K562 (cell line): ENCODE measurements around the gene ELMO3. TPM values are rescaled to one million over a fixed set of nuclear protein-coding genes. Genes with fewer than 3 reads are reported as not detected.

Source experiments
- ATAC-seq: fragments of 200-7000 bp; cut with Tn5 transposase; 3 replicates; pipeline ENCODE4 v1.9.1; 2020; ENCODE audit warnings: moderate library complexity
- BruUV-seq: library from RNA; stranded (reverse); fragments of 400-500 nt; replicated peaks from 2 replicates; lab custom pipeline; 2021; lab: Mats Ljungman, UMichigan
- CTCF ChIA-PET: fragments of 300-600 bp; formaldehyde crosslinking; extraction: SDS; loops from one replicate; lab custom pipeline; 2021; ENCODE audit warnings: low intra/inter-chr PET ratio; lab: Yijun Ruan, JAX
- POLR2A ChIA-PET: fragments of 300-600, 350-650 bp; sonication (Branson Sonifier 250); formaldehyde crosslinking; extraction: SDS; loops from one replicate; lab custom pipeline; 2021; ENCODE audit warnings: antibody characterized with exemption, inconsistent platforms; lab: Yijun Ruan, JAX
- DNase-seq, 4 experiments: peaks; one replicate each; pipeline versions ENCODE4 v3.0.0 to v3.0.0-alpha.2; 2011 to 2018; ENCODE audit warnings: low spot score in 3 of 4, mixed read lengths in 3 of 4; ENCODE audit errors: extremely low read depth in 1 of 4
- FAIRE-seq: peaks from 2 replicates; lab custom pipeline; 2011; peaks lifted over from hg19 to GRCh38; lab: Jason Lieb, UNC
- H2AFZ ChIP-seq: 2 replicates; pipeline ENCODE4 v1.6.0; 2011; ENCODE audit warnings: low read depth, low read length, control low read depth, inconsistent platforms
- H3K27ac ChIP-seq: fragments of 200-600 bp; 3 replicates; pipeline ENCODE4 v1.8.0; 2011; ENCODE audit warnings: low read depth, mild to moderate bottlenecking, control low read depth, inconsistent platforms, low read length, moderate library complexity, mixed read lengths; ENCODE audit errors: extremely low read depth
- H3K27me3 ChIP-seq, 2 experiments: fragments of 300-600 bp in 1 of 2; 2 replicates in 1 of 2; 3 replicates in 1 of 2; pipeline versions ENCODE4 v1.6.0 to v1.8.0; 2011; ENCODE audit warnings: inconsistent platforms in 2 of 2, low read length in 2 of 2, mild to moderate bottlenecking in 1 of 2, mixed read lengths in 1 of 2, moderate library complexity in 1 of 2; ENCODE audit not compliant: control insufficient read depth in 2 of 2, insufficient read depth in 2 of 2
- H3K36me3 ChIP-seq: fragments of 300-600 bp; 3 replicates; pipeline ENCODE4 v1.8.0; 2011; ENCODE audit warnings: mild to moderate bottlenecking, low read length, inconsistent platforms; ENCODE audit not compliant: control insufficient read depth, insufficient read depth
- H3K4me1 ChIP-seq, 2 experiments: fragments of 200-600 bp in 1 of 2; replicated peaks in 1 of 2; 2 replicates in 1 of 2; 3 replicates in 1 of 2; pipeline versions ENCODE4 v1.5.1 to v1.8.0; 2011; ENCODE audit warnings: inconsistent platforms in 2 of 2, low read length in 2 of 2, mild to moderate bottlenecking in 1 of 2, mixed read lengths in 1 of 2, moderate library complexity in 1 of 2; ENCODE audit not compliant: control insufficient read depth in 2 of 2, insufficient read depth in 2 of 2
- H3K4me2 ChIP-seq: 2 replicates; pipeline ENCODE4 v1.6.1; 2011; ENCODE audit warnings: low read length, control low read depth, inconsistent platforms, mixed read lengths; ENCODE audit not compliant: insufficient read depth
- H3K4me3 ChIP-seq: fragments of 200-600 bp; sonication (generic), shearing (Covaris generic); 2 replicates; pipeline ENCODE4 v1.5.1; 2016; ENCODE audit warnings: control low read depth, inconsistent platforms
- H3K79me2 ChIP-seq: fragments of 200-600 bp; 3 replicates; pipeline ENCODE4 v1.8.0; 2011; ENCODE audit warnings: low read length, inconsistent platforms; ENCODE audit not compliant: control insufficient read depth, insufficient read depth
- H3K9ac ChIP-seq, 2 experiments: 2 replicates each; pipeline versions ENCODE4 v1.6.0 to v1.6.1; 2011; ENCODE audit warnings: low read depth in 2 of 2, low read length in 2 of 2, control low read depth in 1 of 2, inconsistent platforms in 1 of 2, mild to moderate bottlenecking in 1 of 2, mixed read lengths in 1 of 2; ENCODE audit not compliant: insufficient read depth in 1 of 2
- H3K9me1 ChIP-seq: one replicate; pipeline ENCODE4 v1.6.0; 2011; ENCODE audit warnings: inconsistent platforms, mild to moderate bottlenecking, low read length, moderate library complexity; ENCODE audit not compliant: control insufficient read depth, insufficient read depth
- H3K9me3 ChIP-seq: replicated peaks from 2 replicates; pipeline ENCODE4 v1.5.1; 2011; ENCODE audit warnings: low read depth, low read length, inconsistent platforms; ENCODE audit not compliant: control insufficient read depth, insufficient read depth
- H4K20me1 ChIP-seq: replicated peaks from 2 replicates; pipeline ENCODE4 v1.6.1; 2011; ENCODE audit warnings: low read length, inconsistent platforms, mixed read lengths; ENCODE audit not compliant: control insufficient read depth, insufficient read depth
- ADNP ChIP-seq: fragments of 200-800 bp; sonication (Bioruptor generic); IDR thresholded peaks from 2 replicates; pipeline ENCODE4 v1.6.1; 2016; ENCODE audit warnings: missing genetic modification characterization, missing compliant biosample characterization
- HNRNPK ChIP-seq: fragments of 200-400 bp; formaldehyde crosslinking; IDR thresholded peaks from one replicate; pipeline ENCODE4 v1.6.1; 2018; ENCODE audit warnings: mild to moderate bottlenecking, low read depth, low read length; ENCODE audit not compliant: poor library complexity, severe bottlenecking
- KDM4B ChIP-seq, 2 experiments: fragments of 450-650 bp in 1 of 2; sonication (generic) in 1 of 2; IDR thresholded peaks; 2 replicates each; pipeline ENCODE4 v1.6.1; 2016 to 2017; ENCODE audit warnings: borderline replicate concordance in 2 of 2, antibody characterized with exemption in 1 of 2, low read depth in 1 of 2, mild to moderate bottlenecking in 1 of 2
- MYC ChIP-seq, 2 experiments: fragments of 250-450 bp in 1 of 2; sonication (Bioruptor Pico) in 1 of 2; IDR thresholded peaks; 2 replicates each; pipeline versions ENCODE4 v1.5.1 to v1.6.1; 2012 to 2021; ENCODE audit warnings: low read depth in 2 of 2, borderline replicate concordance in 1 of 2, improper control_type of control experiment in 1 of 2, low read length in 1 of 2, mild to moderate bottlenecking in 1 of 2, moderate library complexity in 1 of 2
- NR2C2 ChIP-seq, 2 experiments: fragments of 200-800 bp in 1 of 2; sonication (Bioruptor generic) in 1 of 2; sonication (generic) in 1 of 2; formaldehyde crosslinking in 1 of 2; IDR thresholded peaks; 2 replicates each; pipeline versions ENCODE4 v1.6.1 to v1.8.0; 2016 to 2022; ENCODE audit warnings: mild to moderate bottlenecking in 1 of 2, missing compliant biosample characterization in 1 of 2, missing genetic modification characterization in 1 of 2, missing genetic modification reagents in 1 of 2
- OTX1 ChIP-seq: fragments of 450-650 bp; formaldehyde crosslinking; IDR thresholded peaks from 2 replicates; pipeline ENCODE4 v1.4.0; 2022; ENCODE audit warnings: mild to moderate bottlenecking
- SIRT6 ChIP-seq: IDR thresholded peaks from one replicate; pipeline ENCODE4 v1.6.1; 2012; ENCODE audit warnings: low read depth, mild to moderate bottlenecking, control low read depth, inconsistent platforms, low read length, moderate library complexity
- TRIM24 ChIP-seq, 2 experiments: fragments of 450-650 bp; IDR thresholded peaks; 2 replicates each; pipeline ENCODE4 v1.6.1; 2016
- USF2 ChIP-seq: sonication (generic); formaldehyde crosslinking; IDR thresholded peaks from 2 replicates; pipeline ENCODE4 v1.5.0; 2020; ENCODE audit warnings: missing genetic modification reagents
- XRCC4 ChIP-seq: IDR thresholded peaks from one replicate; pipeline ENCODE4 v1.6.1; 2011; ENCODE audit not compliant: insufficient read depth, insufficient read length; ENCODE audit errors: extremely low read depth
- WGBS: fragments of 100-300 bp; shearing (Covaris generic); methylation state at CpG from one replicate; pipeline ENCODE4 v1.1.6; 2016; ENCODE audit warnings: low coverage, mixed read lengths; ENCODE audit not compliant: insufficient coverage; ENCODE audit errors: missing lambda C conversion rate; 5-methylcytosine and 5-hydroxymethylcytosine counted together
- in situ Hi-C: fragments of 300-500 bp; cut with MboI; formaldehyde crosslinking; loops from 4 replicates; pipeline ENCODE4 v1.15.0; 2018; ENCODE audit warnings: inconsistent platforms, mixed read lengths
- intact Hi-C: fragments of 100-400 bp; cut with micrococcal nuclease; formaldehyde crosslinking; loops from 2 replicates; pipeline ENCODE4 v1.14.2; 2022
- polyA plus RNA-seq, 8 experiments: library from polyadenylated mRNA; depleted of rRNA in 4 of 8; stranded (reverse) in 5 of 8; unstranded in 3 of 8; fragments of >200 nt; fragmentation: Nextera tagmentation in 2 of 8; fragmentation: Illumina TruSeq in 1 of 8; extraction: Ambion mirVana in 2 of 8; extraction: Trizol in 1 of 8; gene quantifications; 2 replicates each; pipeline versions ENCODE4 v1.2.1 to v1.2.3, GENCODE V29; 2011 to 2014; ENCODE audit warnings: inconsistent platforms in 1 of 8, missing spikeins in 1 of 8
- total RNA-seq, 7 experiments: library from RNA; depleted of rRNA in 6 of 7; stranded (reverse); fragments of >200 nt in 6 of 7; fragmentation: Illumina TruSeq in 2 of 7; extraction: Trizol in 2 of 7; gene quantifications; 2 replicates each; pipeline versions ENCODE4 v1.2.1 to v1.2.3, GENCODE V29; 2011 to 2021; ENCODE audit warnings: low replicate concordance in 1 of 7
- TF ChIP-seq, protein P1 (sequence below): fragments of 250-450 bp; sonication (Bioruptor Pico); IDR thresholded peaks from 2 replicates; pipeline ENCODE4 v1.5.0; 2021; ENCODE audit warnings: mild to moderate bottlenecking, moderate library complexity
- TF ChIP-seq, protein P2 (sequence below): sonication (generic); formaldehyde crosslinking; IDR thresholded peaks from 2 replicates; pipeline ENCODE4 v1.9.0; 2022; ENCODE audit warnings: mild to moderate bottlenecking, missing genetic modification reagents

The ELMO3 gene
- total and polyA plus RNA-seq, 9 of the 15 experiments (the other 6 are each of a cell fraction or from before 2014, with no cell fraction given): 0.04 to 5.1 (median 1.5) TPM

- H3K9ac ChIP-seq: peak overlapping the region; percentile 63 to 91
- H4K20me1 ChIP-seq: no peaks in the 10 kb centered on the region
- H3K4me2 ChIP-seq: peak overlapping the region; percentile 76
- peaks cover 42% of the 10 kb centered on the region for H3K79me2 ChIP-seq
- peaks cover 42 to 64% of the 10 kb centered on the region in 2 experiments for H3K4me1 ChIP-seq
- H2AFZ ChIP-seq: peak overlapping the region; percentile 86
- H3K9me3 ChIP-seq: no peaks in the 10 kb centered on the region
- intact Hi-C loops: loop anchor here (5.0 to 10.0 kb wide), 2 partner anchors 273 to 296 kb away; no protein-coding TSS in a partner anchor
- 21% methylated on average over 7 of the region's 7 CpGs for WGBS
- DNase-seq (no peak), FAIRE-seq (no peak), ATAC-seq (no peak)
- ChIA-PET CTCF (no interaction called here), POLR2A (interaction anchor here (0.6 to 1.2 kb wide), 6 partner anchors 9 to 233 kb away, joined by 3 to 5 read pairs (median 4); partner anchors contain the start of gene ATP6V0D1)
- peak overlapping the region; percentile 49 for H3K27ac ChIP-seq
- H3K9me1 ChIP-seq: no peaks in the 10 kb centered on the region
- in situ Hi-C loops: no loop called here
- peaks cover 16% of the 10 kb centered on the region; the same call in 1 of the 3 replicates for H3K36me3 ChIP-seq
- BruUV-seq: TSS peak; percentile 43
- no peaks in the 10 kb centered on the region for H3K27me3 ChIP-seq
- peak overlapping the region; percentile 43 for H3K4me3 ChIP-seq
- TF ChIP-seq NR2C2 (CRISPR knock-in tag; IDR thresholded peaks at IDR 0.05) (0 out of 2 replicates have a peak, but pooled peaks have one; percentile 6), NR2C2 (tag; IDR thresholded peaks at IDR 0.05) (no peak), MYC (IDR thresholded peaks at IDR 0.05; ENCODE audit: low read depth, low read length) (no peak), MYC (CRISPR knock-in tag; IDR thresholded peaks at IDR 0.05; ENCODE audit: borderline replicate concordance, low read depth) (0 out of 2 replicates have a peak, but pooled peaks have one; percentile 20), KDM4B (IDR thresholded peaks at IDR 0.05; ENCODE audit: borderline replicate concordance in 2 of 2, low read depth in 1 of 2) (no peak), USF2 (CRISPR knock-in tag) (no peak), OTX1 (CRISPR knock-in tag) (no peak), HNRNPK (no peak), XRCC4 (no peak), ADNP (no peak), TRIM24 (IDR thresholded peaks at IDR 0.05) (0 out of 4 replicates have a peak, but pooled peaks of 1 of the 2 experiments have one; percentile 1), SIRT6 (no peak)
- TF ChIP-seq, protein P1, sequence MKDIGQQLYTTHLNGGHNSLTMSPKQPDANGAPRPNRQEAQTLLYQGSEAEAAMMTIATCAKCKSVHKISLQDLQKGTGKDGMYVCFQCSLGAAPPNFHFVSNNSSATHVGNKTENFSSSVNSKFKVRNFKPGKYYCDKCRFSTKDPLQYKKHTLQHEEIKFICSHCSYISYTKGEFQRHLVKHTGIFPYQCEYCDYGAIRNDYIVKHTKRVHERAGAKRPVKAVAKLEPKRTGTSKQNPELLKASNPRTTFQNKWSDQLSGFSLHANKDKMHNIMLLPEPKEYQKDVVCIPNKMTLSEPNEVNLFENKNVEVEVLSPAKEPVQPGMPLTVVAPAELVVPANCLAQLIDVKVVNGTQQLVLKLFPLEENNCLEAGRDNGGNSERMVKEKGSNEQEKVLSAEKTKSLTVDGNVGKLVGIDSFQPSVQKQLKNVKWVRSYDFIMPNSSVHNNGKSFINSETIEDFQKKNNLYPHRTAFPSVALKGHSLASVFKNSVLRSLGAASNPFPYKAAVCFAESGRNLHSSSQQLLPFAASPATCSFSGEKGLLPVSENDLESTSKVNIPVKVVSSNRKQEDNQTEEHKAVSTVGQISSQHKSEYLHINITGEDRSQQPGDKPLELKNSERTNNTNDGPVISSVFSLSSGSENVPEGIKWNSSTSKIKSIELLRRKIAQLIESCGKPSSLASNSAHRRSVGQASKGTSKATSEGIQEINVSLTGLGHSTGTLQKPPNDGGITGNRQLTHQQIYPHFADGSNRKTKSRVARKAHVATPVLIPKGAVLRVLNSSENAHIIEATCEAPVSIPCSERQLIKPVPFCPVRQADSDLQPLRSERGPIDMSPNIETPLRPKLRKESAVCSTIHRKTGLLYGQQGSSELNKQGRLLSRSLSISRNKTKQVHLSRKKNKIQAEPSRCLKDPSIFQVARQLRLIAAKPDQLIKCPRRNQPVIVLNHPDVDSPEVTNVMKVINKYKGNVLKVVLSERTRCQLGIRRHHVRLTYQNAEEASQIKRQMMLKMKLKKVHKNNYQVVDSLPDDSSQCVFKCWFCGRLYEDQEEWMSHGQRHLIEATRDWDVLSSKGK (CRISPR knock-in tag): no peak
- TF ChIP-seq, protein P2, sequence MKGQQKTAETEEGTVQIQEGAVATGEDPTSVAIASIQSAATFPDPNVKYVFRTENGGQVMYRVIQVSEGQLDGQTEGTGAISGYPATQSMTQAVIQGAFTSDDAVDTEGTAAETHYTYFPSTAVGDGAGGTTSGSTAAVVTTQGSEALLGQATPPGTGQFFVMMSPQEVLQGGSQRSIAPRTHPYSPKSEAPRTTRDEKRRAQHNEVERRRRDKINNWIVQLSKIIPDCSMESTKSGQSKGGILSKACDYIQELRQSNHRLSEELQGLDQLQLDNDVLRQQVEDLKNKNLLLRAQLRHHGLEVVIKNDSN (CRISPR knock-in tag): peak; percentile 34; the same call in 1 of the 2 replicates
Observed at GRCh38 chr16:67248073-67248400, 49.1 kb downstream of the ELMO3 start.
